22Rv1 (cell line): ENCODE results near the gene ZNF2.

ENCODE experiments used
- CTCF ChIP-seq: fragments of 450-650 bp; IDR thresholded peaks from 2 replicates; pipeline ENCODE4 v1.5.1; 2017; ENCODE audit warnings: mild to moderate bottlenecking
- ZFX ChIP-seq: fragments of 450-650 bp; IDR thresholded peaks from 2 replicates; pipeline ENCODE4 v1.6.1; 2017; ENCODE audit warnings: antibody characterized with exemption, borderline replicate concordance

DNA sequence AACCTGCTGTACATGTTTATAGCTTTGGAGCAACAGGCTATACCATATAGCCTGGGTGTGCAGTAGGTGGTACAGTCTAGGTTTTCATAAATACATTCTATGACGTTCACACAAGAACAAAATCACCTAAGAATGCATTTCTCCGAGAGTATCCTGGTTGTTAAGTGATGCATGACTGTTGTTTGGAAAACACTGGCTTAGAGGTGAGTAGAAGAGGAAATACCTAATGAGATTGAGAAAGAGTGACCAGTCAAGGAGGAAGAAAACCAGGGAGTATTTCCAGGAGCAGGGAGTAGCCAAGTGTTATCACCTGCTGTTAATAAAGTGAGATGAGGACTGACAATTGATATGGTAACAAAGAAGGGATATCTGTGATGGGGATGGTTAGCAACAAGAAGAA lies 38.8 kb downstream of the ZNF2 start:
- TF ChIP-seq CTCF (no peak), ZFX (no peak)
